Lower leg skin (tissue), 3 donors: Measurements from ENCODE around the gene MYDGF.

ENCODE experiments used
- CTCF ChIP-seq, 3 donors: fragments of 450-650 bp; IDR thresholded peaks; one replicate each; pipeline ENCODE4 v1.5.1; 2016; ENCODE audit warnings: antibody characterized with exemption in 3 of 3, mild to moderate bottlenecking in 3 of 3, moderate library complexity in 2 of 3
- POLR2A ChIP-seq, 2 donors: fragments of 450-650 bp; IDR thresholded peaks; one replicate each; pipeline ENCODE4 v1.6.1; 2016 to 2017; ENCODE audit warnings: antibody characterized with exemption in 2 of 2, mild to moderate bottlenecking in 1 of 2, moderate library complexity in 1 of 2

GRCh38 chr19:4638317-4638716, 31.8 kb downstream of the MYDGF start:
- TF ChIP-seq CTCF (IDR thresholded peaks at IDR 0.05) (no peak), POLR2A (IDR thresholded peaks at IDR 0.05) (no peak)
